ENCODE results near the gene CNNM3. TPM values are rescaled to one million over a fixed set of nuclear protein-coding genes. Genes with fewer than 3 reads are reported as not detected.
"Not testable (repeated sequence)": the region's sequence is repeated elsewhere in the genome, so short reads cannot be mapped to it uniquely, and the experiment has no call there.

The CNNM3 gene
- total RNA-seq, 1 donor from 2014 or later, result 13.3 TPM

DNA sequence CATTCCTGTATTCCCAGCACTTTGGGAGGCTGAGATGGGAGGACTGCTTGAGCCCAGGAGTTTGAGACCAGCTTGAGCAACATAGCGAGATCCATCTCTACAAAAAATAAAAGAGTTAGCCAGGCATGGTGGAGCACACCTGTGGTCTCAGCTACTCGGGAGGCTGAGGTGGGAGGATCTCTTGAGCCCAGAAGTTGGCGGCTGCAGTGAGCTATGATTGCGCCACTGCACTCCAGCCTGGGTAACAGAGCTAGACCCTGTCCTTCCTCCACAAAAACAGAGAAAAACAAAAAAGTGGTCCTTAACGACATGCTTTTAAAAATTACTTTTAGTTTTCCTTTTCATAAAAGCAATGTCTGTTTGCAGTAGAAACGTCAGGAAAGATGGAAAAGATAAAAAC lies 19.6 kb upstream of the CNNM3 start:
- ATAC-seq; intact Hi-C loops (cut with DNase I); DNase-seq (ENCODE audit: missing footprints): not testable (repeated sequence)

- ATAC-seq (no peak), DNase-seq (ENCODE audit: missing footprints) (peak; percentile 48)
- intact Hi-C loops (cut with DNase I), result no loop called here
These were observed 18.9 kb upstream of the CNNM3 start for GRCh38 chr2:96797066-96797625.

DNA sequence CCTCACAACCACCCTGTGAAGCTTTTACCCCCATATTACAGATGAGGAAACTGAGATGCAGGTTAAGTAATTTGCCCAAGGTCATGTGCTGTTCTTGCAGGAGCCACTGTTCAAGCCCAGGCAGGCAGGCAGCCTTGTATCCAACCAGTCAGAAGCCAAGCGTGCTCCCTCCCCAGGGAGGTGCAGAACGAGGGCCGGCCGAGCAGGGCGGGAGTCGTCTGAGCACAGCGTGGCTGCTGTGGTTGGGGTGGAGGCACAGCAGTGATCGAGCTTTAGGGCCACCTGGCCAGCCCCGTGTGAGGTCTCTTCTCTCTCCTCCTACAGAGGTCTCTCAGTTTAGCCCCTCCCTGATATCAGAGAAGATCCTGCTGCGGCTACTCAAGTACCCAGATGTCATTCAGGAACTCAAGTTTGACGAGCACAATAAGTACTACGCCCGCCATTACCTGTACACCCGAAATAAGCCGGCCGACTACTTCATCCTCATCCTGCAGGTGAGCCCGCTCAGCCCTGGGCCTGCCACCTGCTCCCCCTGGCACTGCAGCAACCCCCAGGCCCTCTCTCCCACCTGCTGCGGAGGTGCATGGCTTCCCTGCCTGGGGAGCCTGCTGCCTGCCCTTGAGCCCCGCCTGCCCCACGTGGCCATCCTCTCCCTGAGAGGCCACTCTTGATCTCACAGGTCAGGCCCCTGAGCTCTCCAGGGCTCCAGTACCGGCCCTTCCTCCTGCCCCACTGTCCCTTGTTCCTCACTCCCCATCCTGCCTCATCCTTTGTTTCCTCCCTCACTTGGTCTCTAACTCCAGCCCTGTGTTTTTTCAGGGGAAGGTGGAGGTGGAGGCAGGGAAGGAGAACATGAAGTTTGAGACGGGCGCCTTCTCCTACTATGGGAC lies 17.1 kb upstream of the CNNM3 start:
- DNase-seq (ENCODE audit: missing footprints), result no peak
- intact Hi-C loops (cut with DNase I), result no loop called here
- ATAC-seq, result no peak

- intact Hi-C loops (cut with DNase I), result no loop called here
- no peak for ATAC-seq
- DNase-seq (ENCODE audit: missing footprints), result no peak
These were observed 16.5 kb upstream of the CNNM3 start for GRCh38 chr2:96799623-96799935.

DNA sequence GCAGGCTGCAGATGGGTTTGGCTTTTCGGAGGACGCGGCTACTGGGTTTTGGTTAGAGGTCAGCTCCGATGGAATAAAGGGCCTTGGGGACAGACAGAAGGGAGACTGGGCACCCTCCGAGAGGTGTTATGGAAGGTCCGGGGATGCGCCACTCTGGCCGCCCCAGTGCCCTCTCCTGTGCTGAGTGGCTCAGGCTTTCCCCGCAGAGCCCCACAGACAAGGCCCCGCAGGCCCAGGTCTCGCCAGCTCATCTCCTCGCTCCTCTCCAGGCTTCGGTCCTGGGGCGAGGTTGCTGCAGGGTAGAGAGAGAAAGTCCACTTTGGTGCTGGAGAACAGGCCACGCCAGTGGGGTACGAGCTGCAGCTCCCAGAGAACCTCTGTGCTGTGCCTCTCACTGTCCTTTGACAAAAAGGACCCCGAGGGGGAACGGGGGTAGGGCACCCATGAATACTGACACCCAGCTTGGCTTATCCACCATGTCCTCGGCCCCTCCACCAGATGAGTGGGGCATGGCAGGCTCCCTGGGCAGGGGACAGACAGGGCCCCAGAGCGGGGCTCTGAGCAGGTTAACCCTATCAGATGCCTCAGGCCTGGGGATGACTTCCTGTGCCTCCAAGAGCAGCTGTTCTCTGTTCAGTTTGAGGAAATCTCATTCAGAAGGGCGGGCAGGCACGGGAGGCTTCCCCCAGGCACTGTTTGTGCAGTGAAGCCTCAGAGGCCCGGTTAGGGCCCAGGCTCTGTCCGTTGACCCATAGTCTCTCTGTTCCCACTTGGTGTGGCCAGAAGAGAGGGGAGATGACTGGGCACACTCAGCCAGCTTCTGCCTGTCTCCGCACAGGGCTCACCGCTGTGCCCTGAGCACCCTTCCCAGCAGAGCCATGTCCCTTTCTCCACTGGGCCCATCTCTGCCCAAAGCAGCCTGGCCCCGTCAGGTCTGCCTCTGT lies 15.7 kb upstream of the CNNM3 start:
- peak; percentile 23 for ATAC-seq
- intact Hi-C loops (cut with DNase I), result no loop called here
- DNase-seq (ENCODE audit: missing footprints), result no peak

- peak; percentile 86 for DNase-seq (ENCODE audit: missing footprints)
- ATAC-seq, result peak; percentile 88
- intact Hi-C loops (cut with DNase I), result no loop called here
These were observed 14.9 kb upstream of the CNNM3 start for GRCh38 chr2:96801005-96801785.

DNA sequence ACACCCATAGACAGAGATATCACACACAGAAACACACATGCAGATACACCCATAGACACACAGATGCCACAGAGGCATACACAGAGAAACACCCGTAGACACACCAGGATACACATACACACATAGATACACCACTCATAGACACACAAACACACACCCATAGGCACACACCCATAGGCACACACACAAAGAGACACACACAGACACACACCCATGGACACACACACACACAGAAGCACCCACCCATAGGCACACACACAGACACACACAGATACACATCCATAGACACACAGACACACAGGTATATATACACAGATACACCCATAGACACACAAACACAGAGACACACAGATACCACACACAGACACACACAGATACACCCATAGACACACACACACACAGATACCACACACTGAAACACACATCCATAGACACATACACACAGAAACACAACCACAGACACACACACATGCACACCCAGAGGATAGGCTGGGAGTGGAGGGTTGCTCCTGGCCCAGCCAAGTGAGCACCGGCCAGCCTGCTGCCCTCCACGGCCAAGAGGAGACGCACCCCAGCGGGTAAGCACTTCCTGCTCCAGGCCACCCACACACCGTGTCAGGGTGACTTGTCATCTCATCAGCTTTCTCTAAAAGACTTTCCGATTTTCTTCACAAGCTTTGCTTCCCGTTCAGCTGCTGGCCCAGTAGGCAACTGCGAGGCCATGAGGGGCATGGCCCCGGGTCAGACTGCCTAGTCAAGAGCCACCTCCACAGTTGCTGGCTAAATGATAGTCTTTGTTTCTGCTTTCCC lies 14.1 kb upstream of the CNNM3 start:
- ATAC-seq, result no peak
- intact Hi-C loops (cut with DNase I), result no loop called here
- DNase-seq (ENCODE audit: missing footprints), result peak; percentile 66

- DNase-seq (ENCODE audit: missing footprints) (no peak), ATAC-seq (no peak)
- intact Hi-C loops (cut with DNase I), result no loop called here
These were observed 13.3 kb upstream of the CNNM3 start for GRCh38 chr2:96802721-96803120.

- ATAC-seq (no peak), DNase-seq (ENCODE audit: missing footprints) (no peak)
- intact Hi-C loops (cut with DNase I), result no loop called here
These were observed 11.1 kb upstream of the CNNM3 start for GRCh38 chr2:96804986-96805385.

- ATAC-seq; intact Hi-C loops (cut with DNase I); DNase-seq (ENCODE audit: missing footprints): not testable (repeated sequence)
These were observed 10.1 kb upstream of the CNNM3 start for GRCh38 chr2:96805946-96806345.

GRCh38 chr2:96806468-96807126 lies 9.5 kb upstream of the CNNM3 start:
- no peak for ATAC-seq
- intact Hi-C loops (cut with DNase I), result no loop called here
- no peak for DNase-seq (ENCODE audit: missing footprints)

DNA sequence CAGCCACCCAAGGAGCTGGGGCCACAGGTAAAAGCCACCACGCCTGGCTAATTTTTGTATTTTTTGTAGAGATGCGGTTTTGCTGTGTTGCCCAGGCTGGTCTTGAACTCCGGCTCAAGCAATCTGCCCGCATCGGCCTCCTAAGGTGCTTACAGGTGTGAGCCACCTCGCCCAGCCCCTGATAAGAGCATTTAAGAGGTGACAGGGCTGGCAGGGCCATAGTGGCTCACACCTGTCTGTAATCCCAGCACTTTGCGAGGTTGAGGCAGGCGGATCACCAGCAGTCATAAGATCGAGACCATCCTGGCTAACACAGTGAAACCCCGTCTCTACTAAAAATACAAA lies 9.0 kb upstream of the CNNM3 start:
- no peak for ATAC-seq
- DNase-seq (ENCODE audit: missing footprints), result no peak
- intact Hi-C loops (cut with DNase I), result no loop called here

- peak; percentile 34 for ATAC-seq
- intact Hi-C loops (cut with DNase I), result no loop called here
- peak; percentile 65 for DNase-seq (ENCODE audit: missing footprints)
These were observed 7.8 kb upstream of the CNNM3 start for GRCh38 chr2:96808176-96808837.

DNA sequence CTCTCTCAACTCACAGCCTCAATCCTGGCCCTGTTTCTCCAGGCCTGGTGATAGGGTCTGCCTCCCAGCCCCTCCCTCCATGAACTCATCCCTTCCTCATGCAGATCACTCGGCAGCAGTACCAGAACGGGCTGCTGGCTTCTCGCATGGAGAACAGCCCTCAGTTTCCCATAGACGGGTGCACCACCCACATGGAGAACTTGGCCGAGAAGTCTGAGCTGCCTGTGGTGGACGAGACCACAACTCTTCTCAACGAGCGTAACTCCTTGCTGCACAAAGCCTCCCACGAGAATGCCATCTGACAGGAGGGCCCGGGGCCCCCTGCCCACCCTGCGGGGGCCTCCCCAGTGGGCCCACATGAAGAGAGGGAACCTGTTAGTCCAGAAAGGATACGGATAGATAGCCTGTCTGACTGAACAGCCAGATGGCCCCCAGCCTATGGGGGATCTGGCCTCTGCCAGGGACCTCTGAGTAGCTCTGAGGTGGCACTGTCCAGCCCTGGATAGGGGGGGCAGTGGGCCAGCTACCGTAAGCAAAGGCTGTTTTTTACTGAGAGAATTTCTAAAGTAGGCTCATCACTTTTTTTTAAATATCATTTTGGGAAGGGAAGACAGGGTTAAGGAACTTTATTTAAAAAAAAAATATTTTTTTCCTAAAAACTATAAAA lies 6.7 kb upstream of the CNNM3 start:
- DNase-seq (ENCODE audit: missing footprints), result no peak
- ATAC-seq, result no peak
- intact Hi-C loops (cut with DNase I), result no loop called here

GRCh38 chr2:96809951-96810782 lies 5.9 kb upstream of the CNNM3 start:
- ATAC-seq (no peak), DNase-seq (ENCODE audit: missing footprints) (no peak)
- intact Hi-C loops (cut with DNase I), result no loop called here

GRCh38 chr2:96810783-96811192 lies 5.3 kb upstream of the CNNM3 start:
- DNase-seq (ENCODE audit: missing footprints), result no peak
- no peak for ATAC-seq
- intact Hi-C loops (cut with DNase I), result no loop called here
